ENCODE data around the gene ALDOB.

DNA sequence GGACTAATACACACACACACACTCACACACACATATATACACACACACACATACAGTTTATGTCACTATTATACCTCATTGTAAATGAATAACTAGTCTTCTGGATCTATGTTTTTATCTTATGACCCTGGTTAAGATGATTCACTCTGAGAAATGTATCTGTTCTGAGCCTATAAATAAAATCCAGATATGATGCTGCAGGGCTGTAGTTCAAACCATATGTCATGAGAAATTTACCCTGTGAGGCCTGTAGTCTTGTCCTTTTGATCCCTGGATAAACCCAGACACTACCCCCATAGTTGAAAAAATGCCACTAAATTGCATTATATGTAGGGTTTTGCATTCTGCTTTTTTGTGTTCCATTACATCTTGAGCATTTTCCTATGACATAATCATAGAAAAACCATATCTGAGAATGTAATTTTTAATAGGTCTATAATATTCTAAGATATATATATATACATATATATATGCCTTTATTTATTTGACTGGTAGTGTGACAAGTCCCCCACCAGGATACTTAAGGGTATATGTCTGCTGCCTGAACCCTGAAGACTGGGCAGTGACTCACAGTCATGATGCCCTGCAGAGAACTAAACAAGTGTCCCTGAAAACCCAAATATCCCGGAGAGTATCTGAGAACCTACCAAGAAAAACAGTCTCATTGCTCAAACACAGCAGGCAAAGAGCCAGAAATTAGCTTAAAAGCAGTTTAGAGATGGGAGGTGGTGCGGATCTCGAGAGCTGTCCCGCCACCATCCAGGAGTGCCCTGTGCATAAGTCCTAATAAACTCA, 18.4 kb upstream of the ALDOB start:
- TF ChIP-seq, protein P1, sequence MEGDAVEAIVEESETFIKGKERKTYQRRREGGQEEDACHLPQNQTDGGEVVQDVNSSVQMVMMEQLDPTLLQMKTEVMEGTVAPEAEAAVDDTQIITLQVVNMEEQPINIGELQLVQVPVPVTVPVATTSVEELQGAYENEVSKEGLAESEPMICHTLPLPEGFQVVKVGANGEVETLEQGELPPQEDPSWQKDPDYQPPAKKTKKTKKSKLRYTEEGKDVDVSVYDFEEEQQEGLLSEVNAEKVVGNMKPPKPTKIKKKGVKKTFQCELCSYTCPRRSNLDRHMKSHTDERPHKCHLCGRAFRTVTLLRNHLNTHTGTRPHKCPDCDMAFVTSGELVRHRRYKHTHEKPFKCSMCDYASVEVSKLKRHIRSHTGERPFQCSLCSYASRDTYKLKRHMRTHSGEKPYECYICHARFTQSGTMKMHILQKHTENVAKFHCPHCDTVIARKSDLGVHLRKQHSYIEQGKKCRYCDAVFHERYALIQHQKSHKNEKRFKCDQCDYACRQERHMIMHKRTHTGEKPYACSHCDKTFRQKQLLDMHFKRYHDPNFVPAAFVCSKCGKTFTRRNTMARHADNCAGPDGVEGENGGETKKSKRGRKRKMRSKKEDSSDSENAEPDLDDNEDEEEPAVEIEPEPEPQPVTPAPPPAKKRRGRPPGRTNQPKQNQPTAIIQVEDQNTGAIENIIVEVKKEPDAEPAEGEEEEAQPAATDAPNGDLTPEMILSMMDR (IDR thresholded peaks at IDR 0.05; ENCODE audit: extremely low read depth in 1 of 2, insufficient read depth in 1 of 2, low read depth in 1 of 2, low read length in 2 of 2): no peak
- TF ChIP-seq, protein P2, sequence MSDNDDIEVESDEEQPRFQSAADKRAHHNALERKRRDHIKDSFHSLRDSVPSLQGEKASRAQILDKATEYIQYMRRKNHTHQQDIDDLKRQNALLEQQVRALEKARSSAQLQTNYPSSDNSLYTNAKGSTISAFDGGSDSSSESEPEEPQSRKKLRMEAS (IDR thresholded peaks at IDR 0.05; ENCODE audit: insufficient read depth, insufficient read length): no peak
- TF ChIP-seq GATA2 (IDR thresholded peaks at IDR 0.05; ENCODE audit: insufficient read depth, insufficient read length, low read depth, low read length): no peak
- no peak for TF ChIP-seq POLR2AphosphoS5 (IDR thresholded peaks at IDR 0.05; ENCODE audit: insufficient read depth, low read depth, low read length)
- no peak for TF ChIP-seq EZH2 (IDR thresholded peaks at IDR 0.05; ENCODE audit: borderline replicate concordance, low read depth, low read length, severe bottlenecking)
- TF ChIP-seq POLR2A (IDR thresholded peaks at IDR 0.05; ENCODE audit: low read depth, low read length): no peak
- no peak for TF ChIP-seq JUN (IDR thresholded peaks at IDR 0.05; ENCODE audit: borderline replicate concordance, insufficient read depth, insufficient read length, low read depth)
